ENCODE measurements around the gene PPP1R12A.
"Not testable (repeated sequence)": the region's sequence is repeated elsewhere in the genome, so short reads cannot be mapped to it uniquely, and the experiment has no call there.

The PPP1R12A gene

GRCh38 chr12:79818856-79819255 is 116.0 kb downstream of the PPP1R12A start:
- no peak for DNase-seq (ENCODE audit: extremely low spot score)
- POLR2A ChIA-PET: no interaction called here
- CTCF ChIA-PET: no interaction called here
- TF ChIP-seq SP1 (IDR thresholded peaks at IDR 0.05): no peak
- no peak for TF ChIP-seq HDGF (IDR thresholded peaks at IDR 0.05; ENCODE audit: borderline replicate concordance)
- TF ChIP-seq TARDBP (IDR thresholded peaks at IDR 0.05): no peak
- no peak for TF ChIP-seq SUZ12 (IDR thresholded peaks at IDR 0.05)
- no peak for TF ChIP-seq FOXA1 (IDR thresholded peaks at IDR 0.05)
- no peak for TF ChIP-seq PKNOX1 (IDR thresholded peaks at IDR 0.05)
- TF ChIP-seq L3MBTL2 (conservative IDR thresholded peaks at IDR 0.05): no peak
- no peak for TF ChIP-seq NFRKB (IDR thresholded peaks at IDR 0.05)
- no peak for TF ChIP-seq BHLHE40 (IDR thresholded peaks at IDR 0.05; ENCODE audit: borderline replicate concordance)

- DNase-seq (ENCODE audit: extremely low spot score); POLR2A ChIA-PET; CTCF ChIA-PET: not testable (repeated sequence)
Measured at GRCh38 chr12:79784366-79785065, 150.4 kb downstream of the PPP1R12A start.

- no peak for DNase-seq (ENCODE audit: extremely low spot score)
- ChIA-PET POLR2A (interaction anchor here (1.3 kb wide), 1 partner anchor 154 kb away, joined by 3 read pairs; no protein-coding TSS in a partner anchor), CTCF (interaction anchor here (0.6 to 0.7 kb wide), 2 partner anchors 107 to 1390 kb away, joined by 3 to 6 read pairs; no protein-coding TSS in a partner anchor)
- TF ChIP-seq CTBP1 (IDR thresholded peaks at IDR 0.05; ENCODE audit: borderline replicate concordance) (no peak), ELF4 (IDR thresholded peaks at IDR 0.05) (no peak), LEF1 (IDR thresholded peaks at IDR 0.05; ENCODE audit: borderline replicate concordance) (no peak), FOXM1 (IDR thresholded peaks at IDR 0.05; ENCODE audit: borderline replicate concordance) (no peak), SP1 (IDR thresholded peaks at IDR 0.05) (no peak), TARDBP (IDR thresholded peaks at IDR 0.05) (no peak)
Measured at GRCh38 chr12:79782172-79782900, 152.6 kb downstream of the PPP1R12A start.

- ChIA-PET CTCF (no interaction called here), POLR2A (no interaction called here)
- no peak for DNase-seq (ENCODE audit: extremely low spot score)
- TF ChIP-seq HDGF (IDR thresholded peaks at IDR 0.05; ENCODE audit: borderline replicate concordance): no peak
- TF ChIP-seq CTBP1 (IDR thresholded peaks at IDR 0.05; ENCODE audit: borderline replicate concordance): no peak
- TF ChIP-seq ZNF384 (IDR thresholded peaks at IDR 0.05): no peak
- TF ChIP-seq LEF1 (IDR thresholded peaks at IDR 0.05; ENCODE audit: borderline replicate concordance): no peak
- TF ChIP-seq SUZ12 (IDR thresholded peaks at IDR 0.05): no peak
- TF ChIP-seq ARNT (IDR thresholded peaks at IDR 0.05): no peak
- TF ChIP-seq BHLHE40 (IDR thresholded peaks at IDR 0.05; ENCODE audit: borderline replicate concordance): no peak
- TF ChIP-seq TARDBP (IDR thresholded peaks at IDR 0.05): no peak
- no peak for TF ChIP-seq PKNOX1 (IDR thresholded peaks at IDR 0.05)
- no peak for TF ChIP-seq FOXK2 (IDR thresholded peaks at IDR 0.05)
- TF ChIP-seq L3MBTL2 (conservative IDR thresholded peaks at IDR 0.05): no peak
- TF ChIP-seq FOXA1 (IDR thresholded peaks at IDR 0.05): no peak
- TF ChIP-seq FOXM1 (IDR thresholded peaks at IDR 0.05; ENCODE audit: borderline replicate concordance): no peak
Measured at GRCh38 chr12:79778802-79779448, 156.0 kb downstream of the PPP1R12A start.

GRCh38 chr12:79776111-79776510 is 158.8 kb downstream of the PPP1R12A start:
- ChIA-PET POLR2A (no interaction called here), CTCF (no interaction called here)
- TF ChIP-seq BHLHE40 (IDR thresholded peaks at IDR 0.05; ENCODE audit: borderline replicate concordance) (no peak), TARDBP (IDR thresholded peaks at IDR 0.05) (no peak), ARNT (IDR thresholded peaks at IDR 0.05) (no peak)
- DNase-seq (ENCODE audit: extremely low spot score): no peak

GRCh38 chr12:79775355-79776027 is 159.4 kb downstream of the PPP1R12A start:
- POLR2A ChIA-PET: no interaction called here
- CTCF ChIA-PET: no interaction called here
- TF ChIP-seq BHLHE40 (IDR thresholded peaks at IDR 0.05; ENCODE audit: borderline replicate concordance) (no peak), NFRKB (IDR thresholded peaks at IDR 0.05) (no peak), HDGF (IDR thresholded peaks at IDR 0.05; ENCODE audit: borderline replicate concordance) (no peak), SP1 (IDR thresholded peaks at IDR 0.05) (no peak), FOXK2 (IDR thresholded peaks at IDR 0.05) (no peak), ZNF384 (IDR thresholded peaks at IDR 0.05) (no peak), ELF4 (IDR thresholded peaks at IDR 0.05) (no peak)
- DNase-seq (ENCODE audit: extremely low spot score): no peak

- no peak for TF ChIP-seq CTBP1 (IDR thresholded peaks at IDR 0.05; ENCODE audit: borderline replicate concordance)
- no peak for DNase-seq (ENCODE audit: extremely low spot score)
- CTCF ChIA-PET: interaction anchor here (0.7 kb wide), 1 partner anchor 454 kb away, joined by 3 read pairs; no protein-coding TSS in a partner anchor
- POLR2A ChIA-PET: no interaction called here
Measured at GRCh38 chr12:79773896-79774295, 161.0 kb downstream of the PPP1R12A start.

Measured in HEK293T (cell line).